HepG2 (cell line): ENCODE results near the gene ANKFY1. TPM values are rescaled to one million over a fixed set of nuclear protein-coding genes. Genes with fewer than 3 reads are reported as not detected.

ENCODE experiments used
- FOXP4 ChIP-seq: sonication (generic); formaldehyde crosslinking; IDR thresholded peaks from 2 replicates; pipeline ENCODE4 v1.4.0; 2020; ENCODE audit warnings: missing genetic modification reagents
- HOXA9 ChIP-seq: sonication (generic); formaldehyde crosslinking; IDR thresholded peaks from 2 replicates; pipeline ENCODE4 v1.8.1; 2022; ENCODE audit warnings: missing genetic modification reagents, mild to moderate bottlenecking, moderate library complexity, borderline replicate concordance
- PCBP1 ChIP-seq: fragments of 200-400 bp; formaldehyde crosslinking; IDR thresholded peaks from 2 replicates; pipeline ENCODE4 v1.6.1; 2017; ENCODE audit warnings: mild to moderate bottlenecking, low read depth, low read length, borderline replicate concordance
- PLRG1 ChIP-seq: fragments of 450-650 bp; conservative IDR thresholded peaks from 2 replicates; pipeline ENCODE4 v1.6.1; 2016
- PRDM4 ChIP-seq: sonication (generic); formaldehyde crosslinking; IDR thresholded peaks from 2 replicates; pipeline ENCODE4 v1.9.0; 2021; ENCODE audit warnings: missing genetic modification reagents, borderline replicate concordance
- REL ChIP-seq: sonication (generic); formaldehyde crosslinking; conservative IDR thresholded peaks from 2 replicates; pipeline ENCODE4 v1.8.0; 2022; ENCODE audit warnings: mild to moderate bottlenecking, missing genetic modification reagents, moderate library complexity
- RXRA ChIP-seq: sonication (generic); formaldehyde crosslinking; IDR thresholded peaks from 2 replicates; pipeline ENCODE4 v1.5.1; 2020; ENCODE audit warnings: missing genetic modification reagents
- SMAD9 ChIP-seq: sonication (generic); formaldehyde crosslinking; IDR thresholded peaks from 2 replicates; pipeline ENCODE4 v1.5.1; 2020; ENCODE audit warnings: mild to moderate bottlenecking, missing genetic modification reagents
- SNAPC4 ChIP-seq: sonication (generic); formaldehyde crosslinking; IDR thresholded peaks from 2 replicates; pipeline ENCODE4 v1.4.0; 2020; ENCODE audit warnings: mild to moderate bottlenecking, missing genetic modification reagents
- TEAD3 ChIP-seq: optimal IDR thresholded peaks from 2 replicates; pipeline ENCODE3; 2016; ENCODE audit warnings: borderline replicate concordance
- TEF ChIP-seq: sonication (generic); formaldehyde crosslinking; IDR thresholded peaks from 2 replicates; pipeline ENCODE4 v1.5.0; 2020; ENCODE audit warnings: missing genetic modification reagents
- TERF1 ChIP-seq: sonication (generic); formaldehyde crosslinking; IDR thresholded peaks from 2 replicates; pipeline ENCODE4 v1.8.0; 2022; ENCODE audit warnings: mild to moderate bottlenecking, missing genetic modification reagents, moderate library complexity
- ZNF331 ChIP-seq: sonication (generic); formaldehyde crosslinking; IDR thresholded peaks from 2 replicates; pipeline ENCODE4 v1.4.0; 2020; ENCODE audit warnings: missing genetic modification reagents
- ZNF552 ChIP-seq: sonication (generic); formaldehyde crosslinking; IDR thresholded peaks from 2 replicates; pipeline ENCODE4 v1.9.0; 2022; ENCODE audit warnings: missing genetic modification reagents, mild to moderate bottlenecking, borderline replicate concordance
- ZNF615 ChIP-seq: sonication (generic); formaldehyde crosslinking; IDR thresholded peaks from 2 replicates; pipeline ENCODE4 v1.5.0; 2020; ENCODE audit warnings: mild to moderate bottlenecking, missing genetic modification reagents, borderline replicate concordance
- ZNF761 ChIP-seq: sonication (generic); formaldehyde crosslinking; conservative IDR thresholded peaks from 2 replicates; pipeline ENCODE4 v1.4.0; 2020; ENCODE audit warnings: mild to moderate bottlenecking, missing genetic modification reagents
- ZNF850 ChIP-seq: sonication (generic); formaldehyde crosslinking; conservative IDR thresholded peaks from 2 replicates; pipeline ENCODE4 v1.9.0; 2021; ENCODE audit warnings: mild to moderate bottlenecking, missing genetic modification reagents
- polyA plus RNA-seq, 8 experiments: library from polyadenylated mRNA; depleted of rRNA in 3 of 8; stranded (reverse) in 7 of 8; unstranded in 1 of 8; fragments of >200 nt; fragmentation: Illumina TruSeq in 4 of 8; extraction: Trizol in 4 of 8; gene quantifications; 2 replicates each; pipeline versions ENCODE4 v1.2.1 to v1.2.3, GENCODE V29; 2011 to 2016; ENCODE audit warnings: low read depth in 4 of 8, missing spikeins in 1 of 8, mixed read lengths in 1 of 8; ENCODE audit not compliant: insufficient read depth in 1 of 8
- total RNA-seq, 5 experiments: library from RNA; depleted of rRNA; stranded (reverse); fragments of >200 nt; fragmentation: Illumina TruSeq; extraction: Trizol; gene quantifications; 2 replicates each; pipeline ENCODE4 v1.2.3, GENCODE V29; 2016; ENCODE audit warnings: low read depth in 1 of 5

The ANKFY1 gene
- total and polyA plus RNA-seq, 2 of the 13 experiments (the other 11 are each of a cell fraction or from before 2014, with no cell fraction given) = 11.9 to 16.8 TPM

GRCh38 chr17:4263282-4264215 is at the start of gene ANKFY1 (continued):
- TF ChIP-seq PRDM4 (CRISPR knock-in tag) (no peak), TERF1 (CRISPR knock-in tag) (no peak), REL (CRISPR knock-in tag) (no peak; the same call in 1 of the 2 replicates), FOXP4 (CRISPR knock-in tag) (no peak), ZNF331 (CRISPR knock-in tag) (0 out of 2 replicates have a peak, but pooled peaks have one; percentile 36), PLRG1 (no peak), SNAPC4 (no peak), ZNF615 (CRISPR knock-in tag) (no peak), HOXA9 (no peak), TEAD3 (CRISPR knock-in tag) (peak; percentile 41), ZNF552 (no peak), RXRA (CRISPR knock-in tag) (no peak; the same call in 1 of the 2 replicates), TEF (no peak), ZNF850 (no peak), ZNF761 (CRISPR knock-in tag) (peak; percentile 88), SMAD9 (no peak), PCBP1 (no peak)
